ENCODE data around the gene TBX4.
"Not testable (repeated sequence)": the region's sequence is repeated elsewhere in the genome, so short reads cannot be mapped to it uniquely, and the experiment has no call there.

TBX4 gene

DNA sequence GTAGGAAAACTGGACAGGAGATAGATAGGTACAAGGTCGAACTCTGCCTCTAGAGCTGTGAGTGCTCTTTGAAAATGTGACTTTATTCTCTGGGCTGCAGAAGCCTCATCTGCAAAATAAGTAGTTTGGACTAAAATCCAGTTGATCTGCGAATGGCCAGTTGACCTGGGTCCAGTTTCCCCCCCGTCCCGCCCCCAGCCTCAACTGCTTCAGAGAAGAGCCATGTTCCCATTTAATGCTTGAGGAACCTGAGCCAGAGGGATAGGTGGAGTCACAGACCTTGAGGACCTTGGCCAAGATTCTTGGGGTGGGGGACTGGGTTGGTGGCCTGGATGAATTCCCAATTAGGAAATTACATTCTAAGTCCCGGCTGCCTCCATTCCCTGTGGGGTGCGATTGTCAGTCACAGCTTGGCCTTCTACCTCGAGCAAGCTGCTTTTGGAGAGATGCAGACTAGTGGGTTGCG, 38.5 kb upstream of the TBX4 start:
- no peak for DNase-seq

DNA sequence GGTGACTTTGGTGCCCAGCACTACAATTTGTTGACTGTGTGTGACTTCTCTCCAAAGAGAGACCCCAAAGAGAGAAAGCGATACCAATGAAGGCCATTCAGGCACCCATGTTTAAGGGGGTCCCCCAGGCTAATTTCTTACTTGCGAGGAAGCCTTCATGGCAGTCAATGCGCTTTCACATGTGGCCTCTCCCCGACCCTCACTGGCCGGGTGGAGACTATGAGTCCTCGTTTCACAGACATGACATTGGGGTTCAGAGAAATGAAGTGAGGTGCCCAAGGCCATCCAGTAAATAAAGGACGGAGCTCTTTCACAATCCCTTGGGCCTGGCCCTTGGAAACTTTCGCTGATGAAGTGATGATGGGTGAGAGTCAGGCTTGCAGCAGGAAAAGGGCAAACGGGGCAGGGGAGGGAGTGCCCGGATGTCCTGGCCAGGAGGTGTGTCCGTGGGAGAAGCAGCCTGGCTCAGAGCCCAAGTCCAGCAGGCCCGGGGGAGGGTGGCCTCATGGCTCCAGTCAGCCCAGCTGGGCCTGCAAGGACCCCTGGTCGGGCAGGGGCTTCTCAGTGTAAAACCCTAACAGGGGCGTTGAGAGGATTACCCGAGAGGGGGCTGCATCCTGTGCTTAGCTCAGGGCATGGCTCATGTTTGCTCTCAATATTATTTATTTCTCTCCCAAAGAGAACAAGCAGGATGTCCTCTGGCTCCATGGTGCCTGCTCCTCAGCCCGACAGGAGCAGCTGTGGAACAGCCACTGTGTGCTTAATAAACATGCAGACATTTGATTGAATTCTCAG, 37.9 kb upstream of the TBX4 start:
- DNase-seq = no peak

DNA sequence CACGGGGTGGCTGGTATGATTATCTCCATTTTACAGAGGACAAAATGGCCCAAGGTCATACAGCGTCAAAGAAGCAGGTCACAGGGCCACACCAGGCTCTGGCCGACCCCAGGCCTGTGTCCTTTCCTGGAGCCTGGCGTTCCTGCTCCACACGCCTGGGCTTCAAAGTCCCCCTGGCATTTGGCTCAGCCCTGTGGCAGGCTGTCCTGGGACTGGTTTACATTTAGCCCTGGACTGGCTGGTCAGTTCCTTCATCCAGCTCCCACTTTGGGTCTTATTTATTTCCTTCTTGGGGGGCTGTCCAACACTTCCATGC, 37.3 kb upstream of the TBX4 start:
- no peak for DNase-seq

DNA sequence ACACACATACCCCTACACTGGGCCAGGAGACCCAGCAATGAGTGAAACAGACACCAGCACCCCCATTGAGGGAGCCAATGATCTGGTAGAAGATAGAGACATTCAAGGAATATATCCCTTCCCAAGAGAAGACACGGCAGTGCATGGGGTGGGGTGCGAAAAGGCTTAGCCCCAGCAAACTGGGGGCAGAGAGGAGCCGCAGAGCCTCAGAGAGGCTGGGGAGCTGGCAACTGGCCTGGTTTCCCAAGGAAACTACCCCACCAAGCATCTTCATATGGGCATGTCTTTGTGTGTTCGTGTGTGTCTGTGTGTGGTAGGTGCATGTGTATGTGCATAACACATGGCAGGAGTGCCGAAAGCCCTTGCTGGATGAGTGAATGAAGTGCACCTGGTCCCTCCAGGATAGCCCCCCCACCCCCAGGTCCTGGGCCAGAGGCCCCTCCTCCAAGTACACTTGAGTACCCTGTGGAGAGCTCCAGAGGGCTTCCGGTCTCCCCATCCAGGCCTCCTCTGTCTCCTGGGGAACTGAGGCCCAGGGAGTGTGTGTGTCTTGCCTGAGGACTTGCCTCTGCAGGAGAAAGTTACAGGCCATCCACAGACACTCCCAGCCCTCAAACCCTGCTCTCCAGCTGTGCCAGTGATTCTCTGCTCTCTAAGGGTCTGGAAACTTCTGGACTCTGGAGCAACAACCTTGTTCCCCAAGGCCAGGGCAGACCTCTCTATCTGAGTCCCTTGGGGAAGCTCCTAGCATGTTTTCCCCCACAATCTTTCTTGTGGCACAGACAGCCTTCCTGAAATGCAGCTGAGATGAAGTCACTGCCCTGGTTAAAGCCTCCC, 36.6 kb upstream of the TBX4 start:
- DNase-seq = no peak

DNA sequence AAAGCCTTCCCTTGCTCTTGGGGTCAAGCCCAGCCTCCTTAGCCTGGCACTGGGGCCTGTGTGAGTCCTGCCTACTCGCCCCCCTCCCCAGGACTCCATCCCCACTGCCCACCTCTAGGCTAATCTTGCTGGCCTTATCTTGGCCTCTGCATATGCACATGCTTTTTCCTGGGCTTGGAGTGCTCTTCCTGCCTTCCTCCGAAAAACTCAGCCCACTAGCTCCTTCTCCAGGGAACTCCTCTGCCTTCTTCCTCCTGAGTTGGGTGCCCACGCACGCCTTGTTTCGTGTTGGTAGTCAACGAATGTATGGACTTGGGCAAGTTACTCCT, 36.0 kb upstream of the TBX4 start:
- DNase-seq = no peak

DNA sequence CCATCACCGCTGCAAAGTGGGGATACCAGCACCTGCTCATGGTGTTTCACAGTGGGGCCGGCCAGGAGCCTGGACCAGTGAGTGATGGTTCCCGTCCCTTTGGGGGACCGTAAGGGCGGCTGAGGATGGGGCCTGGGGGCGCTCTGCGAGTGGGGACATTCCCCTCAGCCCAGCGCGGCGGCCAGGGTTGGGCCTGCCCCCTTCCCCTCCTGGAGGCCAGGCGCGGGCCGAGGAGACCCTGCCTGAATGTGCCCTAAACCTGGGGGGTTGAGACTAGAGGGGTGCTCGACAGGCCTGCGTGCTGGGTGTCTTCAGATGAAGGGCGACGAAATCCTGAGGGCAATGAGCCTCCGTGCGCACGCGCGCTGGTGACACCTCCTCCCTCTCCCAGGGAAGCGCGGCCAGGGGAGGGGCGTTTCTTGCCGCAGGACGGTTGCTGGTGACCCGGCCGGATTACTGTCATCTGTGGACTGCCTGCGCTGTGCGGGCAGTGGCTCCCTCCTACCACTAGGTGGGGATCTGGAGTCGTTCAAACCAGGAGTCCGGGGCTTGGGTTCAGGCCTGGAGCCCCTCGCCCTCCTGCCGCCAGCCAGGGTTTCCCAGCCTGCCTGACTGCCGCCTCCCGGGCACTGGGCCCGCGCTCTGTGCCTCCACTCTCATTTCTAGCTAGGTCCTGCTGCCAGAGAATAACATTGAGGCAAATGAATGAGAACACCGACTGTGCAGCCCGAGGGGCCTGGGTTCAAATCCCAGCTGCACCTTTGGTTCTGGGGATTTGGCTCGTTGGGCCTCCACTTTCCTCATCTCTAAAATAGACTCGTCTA, 35.5 kb upstream of the TBX4 start:
- peak; percentile 95 for DNase-seq

DNA sequence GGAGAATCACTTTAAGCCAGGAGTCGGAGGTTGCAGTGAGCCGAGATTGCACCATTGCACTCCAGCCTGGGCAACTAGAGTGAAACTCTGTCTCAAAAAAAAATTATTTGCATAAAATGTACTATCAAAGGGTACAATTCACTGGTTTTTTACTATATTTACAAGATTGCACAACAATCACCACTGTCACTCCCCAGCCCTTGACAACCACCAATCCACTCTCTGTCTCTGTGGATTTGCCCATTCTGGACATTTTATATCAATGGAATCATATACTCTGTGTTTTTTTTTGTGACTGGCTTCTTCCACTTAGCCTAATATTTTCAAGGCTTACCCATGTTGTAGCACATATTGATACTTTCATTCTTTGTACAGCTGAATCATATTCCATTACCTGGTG, 33.8 kb upstream of the TBX4 start:
- no peak for DNase-seq

DNA sequence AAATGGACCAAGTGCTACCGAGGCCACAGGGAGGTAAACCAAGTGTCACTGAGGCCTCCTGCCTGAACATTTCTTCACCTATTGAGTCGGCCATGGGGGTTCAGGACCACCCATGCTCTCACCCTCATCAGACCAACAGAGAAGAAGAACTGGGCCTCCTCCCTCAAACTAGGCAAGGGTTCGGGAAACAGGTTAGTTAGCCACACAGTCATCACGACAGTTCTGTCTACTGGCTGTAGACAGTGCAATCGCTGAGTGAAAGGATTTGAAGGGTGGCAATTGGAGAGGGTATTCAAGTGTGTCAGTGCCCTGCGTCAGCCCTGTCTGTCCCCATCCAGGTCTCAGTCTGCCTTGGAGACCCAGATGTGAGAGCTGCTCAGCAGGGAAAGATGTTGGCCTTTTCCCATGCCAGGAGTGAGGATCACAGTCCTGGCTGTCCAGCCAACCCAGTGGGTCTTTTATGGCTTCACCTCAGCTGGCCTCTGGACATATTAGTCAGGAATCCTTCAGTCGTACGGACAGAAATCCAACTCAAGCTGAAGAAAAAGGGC, 32.7 kb upstream of the TBX4 start:
- no peak for DNase-seq

DNA sequence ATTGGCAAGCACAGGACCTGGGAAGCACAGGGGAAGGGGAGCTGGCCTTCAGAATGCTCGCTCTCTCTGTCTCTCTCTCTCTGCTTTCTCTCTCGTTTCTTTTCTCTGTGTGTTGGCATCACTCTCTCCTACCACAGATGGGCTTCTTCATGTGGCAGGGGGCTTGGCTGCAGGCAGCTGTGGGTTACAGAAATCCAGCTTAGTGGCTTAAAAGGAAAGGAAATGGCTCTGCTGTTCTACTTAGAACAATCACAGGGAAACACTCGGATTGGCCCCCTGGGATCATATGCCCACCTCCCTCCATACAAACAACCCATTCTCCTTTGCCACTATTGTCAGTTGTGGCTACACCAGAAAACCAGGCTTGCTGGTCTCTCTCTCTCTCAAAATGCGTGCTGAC, 32.2 kb upstream of the TBX4 start:
- no peak for DNase-seq

DNA sequence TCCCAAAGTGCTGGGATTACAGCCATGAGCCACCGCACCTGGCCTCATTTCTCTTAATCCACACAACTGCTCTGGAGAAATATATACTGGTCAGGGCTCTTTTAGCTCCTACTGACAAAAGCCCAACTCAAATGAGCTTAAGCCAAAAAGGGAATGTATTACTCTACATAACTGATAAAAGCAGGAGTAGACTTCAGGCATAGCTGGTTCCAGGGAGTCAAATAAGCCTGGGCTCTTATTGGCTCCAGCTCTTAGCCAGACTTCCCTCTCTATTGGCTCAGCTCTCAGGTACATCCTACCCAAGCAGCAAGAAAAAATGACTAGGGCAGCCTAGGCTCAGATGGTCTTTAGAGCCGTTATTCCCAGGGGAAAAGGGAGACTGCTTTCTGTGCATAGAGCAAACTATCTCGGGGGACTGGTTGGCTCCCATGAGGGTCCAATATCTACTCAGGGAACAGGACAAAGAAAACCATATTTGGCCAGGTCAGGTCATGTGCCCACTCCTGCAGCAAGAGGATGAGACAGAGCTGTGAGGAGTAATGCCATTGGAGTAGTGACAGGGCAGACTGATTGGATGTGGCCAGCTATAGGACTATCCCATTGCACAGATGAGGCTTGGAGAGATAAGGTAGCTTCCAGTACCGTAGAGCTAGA, 31.4 kb upstream of the TBX4 start:
- DNase-seq = no peak

DNA sequence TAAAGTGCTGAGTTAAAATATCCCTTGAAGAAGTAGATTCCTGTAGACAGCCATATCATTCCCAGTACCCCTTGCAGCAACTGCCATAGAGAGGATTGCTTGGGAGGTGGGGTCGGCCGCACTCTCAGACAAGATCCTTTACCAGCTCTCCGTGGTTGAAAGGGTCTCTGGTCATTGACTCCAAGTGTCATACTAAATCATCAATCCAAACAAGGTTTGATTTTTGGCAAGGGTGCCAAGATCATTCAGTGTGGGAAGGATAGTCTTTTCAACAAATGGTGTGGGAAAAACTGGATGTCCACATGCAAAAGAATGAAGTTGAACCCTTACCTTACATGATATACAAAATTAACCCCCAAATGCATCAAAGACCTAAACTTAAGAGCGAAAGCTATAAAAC, 30.8 kb upstream of the TBX4 start:
- no peak for DNase-seq

DNA sequence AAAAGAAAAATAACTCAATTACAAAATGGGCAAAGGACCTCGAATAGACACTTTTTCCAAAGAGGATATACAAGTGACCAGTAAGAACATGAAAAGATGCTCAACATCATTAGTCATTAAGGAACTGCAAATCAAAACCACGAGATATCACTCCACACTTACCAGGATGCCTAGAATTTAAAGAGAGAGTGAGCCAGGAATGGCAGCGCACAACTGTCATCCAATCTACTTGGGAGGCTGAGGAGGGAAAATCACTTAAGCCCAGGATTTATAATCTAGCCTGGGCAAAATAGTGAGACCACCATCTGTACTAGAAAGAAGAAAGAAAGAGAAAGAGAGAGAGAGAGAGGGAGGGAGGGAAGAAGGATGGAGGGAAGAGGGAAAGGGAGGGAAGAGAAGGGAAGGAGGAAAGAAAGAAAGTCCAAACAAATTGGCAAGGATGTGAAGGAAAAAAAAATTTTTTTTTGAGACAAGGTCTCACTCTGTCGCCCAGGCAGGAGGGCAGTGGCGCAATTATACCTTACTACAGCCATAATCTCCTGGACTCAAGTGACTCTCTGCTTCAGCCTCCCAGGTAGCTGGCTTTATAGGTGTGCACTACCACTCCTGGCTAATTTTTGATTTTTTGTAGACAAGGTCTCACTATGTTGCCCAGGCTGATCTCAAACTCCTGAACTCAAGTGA, 30.0 kb upstream of the TBX4 start:
- no peak for DNase-seq

DNA sequence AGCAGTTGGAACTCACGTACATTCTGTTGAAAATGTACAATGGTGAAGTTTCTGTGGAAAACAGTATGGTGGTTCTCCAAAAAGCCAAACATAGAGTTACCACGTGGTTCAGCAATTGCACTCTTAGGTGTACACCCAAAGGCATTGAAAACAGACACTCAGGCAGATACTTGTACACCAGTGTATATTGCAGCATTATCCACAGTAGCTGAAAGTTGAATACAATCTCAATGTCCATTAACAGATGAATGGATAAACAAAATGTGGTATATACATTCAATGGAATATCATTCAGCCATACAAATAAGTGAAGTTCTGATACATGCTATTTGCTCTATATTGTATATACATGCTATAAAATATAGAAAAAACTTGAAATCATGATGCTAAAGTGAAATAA, 29.4 kb upstream of the TBX4 start:
- no peak for DNase-seq

DNA sequence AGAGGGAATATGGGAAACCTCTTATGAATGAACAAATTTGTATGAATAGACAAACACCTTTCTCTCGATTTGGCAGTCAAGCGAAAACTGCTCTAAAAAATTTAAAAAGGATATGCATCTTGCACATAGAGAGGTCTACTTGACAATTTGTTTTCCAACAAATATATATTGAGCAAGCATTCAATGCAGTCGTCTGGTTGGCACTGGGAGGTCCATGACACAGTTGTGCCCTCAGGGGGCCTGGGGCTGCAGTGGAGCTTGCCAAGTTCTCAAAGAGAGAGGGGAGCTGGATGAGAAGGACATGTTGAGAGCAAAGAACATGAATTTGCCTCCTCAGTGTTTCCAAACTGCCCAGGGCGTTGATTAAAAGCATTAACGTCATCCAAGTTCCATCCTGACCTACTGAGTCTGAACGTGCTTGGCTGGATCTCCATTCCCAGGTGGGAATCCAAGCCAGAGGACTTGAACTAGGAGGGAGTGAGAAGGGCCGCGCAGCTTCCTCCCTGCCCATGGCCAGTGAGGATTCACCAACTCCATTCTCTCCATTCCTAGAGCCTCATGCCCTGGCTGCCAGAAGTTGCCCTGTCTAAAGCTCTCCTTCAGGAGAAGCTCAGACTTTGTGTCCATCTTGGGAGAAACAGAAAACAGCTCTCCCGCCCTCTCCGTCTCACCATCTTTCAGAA, 28.1 kb upstream of the TBX4 start:
- DNase-seq = no peak

DNA sequence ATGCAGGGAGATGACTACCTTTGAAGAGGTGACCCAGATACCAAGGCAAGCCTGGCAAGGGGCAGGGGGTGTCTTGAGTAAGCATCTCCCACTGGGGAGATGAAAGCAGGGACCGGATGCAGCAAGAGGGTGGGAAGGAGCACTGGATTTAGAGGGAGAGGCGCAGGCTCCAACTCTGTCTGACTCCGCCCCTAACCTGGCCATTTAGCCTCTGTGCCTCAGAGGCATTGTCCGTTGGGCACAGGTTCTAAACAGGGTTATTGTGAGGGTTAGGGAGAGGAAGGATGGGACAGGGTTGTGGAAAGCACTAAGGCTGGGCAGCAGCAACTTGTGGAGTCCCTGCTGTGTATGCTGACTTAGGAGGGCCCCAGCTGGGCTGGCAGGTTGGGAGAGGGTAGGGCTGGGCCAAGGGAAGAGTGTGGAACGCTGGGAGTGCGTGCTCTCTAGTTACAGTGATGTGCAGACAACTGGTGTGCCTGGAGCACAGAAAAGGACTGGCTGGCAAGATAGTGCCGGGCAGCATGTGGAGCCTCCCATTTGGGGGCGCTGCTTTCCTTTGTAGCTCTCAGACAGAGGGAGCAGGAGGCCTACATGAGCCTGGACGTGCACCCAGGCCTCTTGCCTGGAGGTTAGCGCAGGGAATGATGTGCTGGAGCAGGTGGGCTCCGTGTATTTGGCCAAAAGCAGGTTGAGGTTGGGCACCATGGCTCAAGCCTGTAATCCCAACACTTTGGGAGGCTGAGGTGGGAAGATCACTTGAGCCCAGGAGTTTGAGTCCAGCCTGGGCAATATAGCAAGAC, 26.3 kb upstream of the TBX4 start:
- no peak for DNase-seq

DNA sequence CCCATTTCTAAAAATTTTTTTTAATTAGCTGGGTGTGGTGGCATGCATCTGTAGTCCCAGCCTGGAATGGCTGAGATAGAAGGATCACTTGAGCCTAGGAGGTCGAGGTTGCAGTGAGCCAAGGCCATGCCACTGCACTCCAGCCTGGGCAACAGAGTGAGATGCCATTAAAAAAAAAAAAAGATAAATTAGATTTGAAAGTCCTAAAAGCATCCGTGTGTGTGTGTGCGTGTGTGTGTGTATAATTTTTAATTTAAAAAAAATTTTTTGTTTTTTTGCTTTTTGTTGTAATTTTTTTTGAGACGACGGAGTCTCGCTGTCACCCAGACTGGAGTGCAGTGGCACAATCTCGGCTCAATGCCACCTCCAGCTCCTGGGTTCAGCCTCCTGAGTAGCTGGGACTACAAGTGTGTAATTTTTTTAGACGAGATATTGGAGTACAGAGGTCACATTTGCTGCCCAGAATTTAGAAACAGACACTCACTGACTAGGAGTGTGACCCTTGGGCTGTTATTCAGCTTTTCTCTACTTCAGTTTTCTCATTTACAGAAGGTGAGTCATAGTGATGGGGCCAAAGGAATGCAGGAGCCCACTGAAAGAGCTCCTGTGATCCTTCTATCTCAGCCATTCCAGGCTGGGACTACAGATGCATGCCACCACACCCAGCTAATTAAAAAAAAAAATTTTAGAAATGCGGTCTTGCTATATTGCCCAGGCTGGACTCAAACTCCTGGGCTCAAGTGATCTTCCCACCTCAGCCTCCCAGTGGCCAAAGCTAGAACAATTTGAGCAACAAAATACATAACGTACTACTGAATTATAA, 25.5 kb upstream of the TBX4 start:
- DNase-seq = no peak

DNA sequence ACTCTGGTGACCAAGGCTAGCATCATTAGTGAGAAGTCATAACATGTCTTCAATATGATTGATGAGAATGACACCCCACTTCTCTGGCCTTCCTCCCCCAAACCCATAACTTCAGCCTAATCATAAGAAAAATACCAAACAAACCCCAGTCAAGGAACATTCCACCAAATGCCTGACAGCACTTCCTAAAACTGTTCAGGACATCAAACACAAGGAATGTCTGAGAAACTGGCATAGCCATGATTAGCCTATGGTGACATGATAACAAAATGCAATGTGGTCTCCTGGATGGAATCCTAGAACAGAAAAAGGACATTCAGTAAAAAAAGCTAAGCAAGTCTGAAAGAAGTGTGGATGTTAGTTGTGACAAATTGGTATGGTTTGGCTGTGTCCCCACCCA, 24.7 kb upstream of the TBX4 start:
- no peak for DNase-seq

DNA sequence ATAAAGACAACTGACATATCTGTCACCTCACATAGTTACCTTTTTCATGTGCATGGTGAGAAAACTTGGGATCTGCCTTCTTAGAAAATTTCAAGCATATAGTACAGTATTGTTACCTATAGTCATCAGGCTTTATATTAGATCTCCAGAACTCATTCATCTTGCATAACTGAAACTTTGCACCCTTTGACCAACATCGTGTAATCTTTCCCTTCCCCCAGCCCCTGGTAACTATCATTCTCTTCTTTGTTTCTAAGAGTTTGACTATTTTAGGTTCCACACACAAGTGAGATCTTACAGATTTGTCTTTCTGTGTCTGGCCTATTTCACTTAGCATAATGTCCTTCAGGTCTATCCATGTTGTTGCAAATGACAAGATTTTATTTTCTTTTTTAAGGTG, 22.9 kb upstream of the TBX4 start:
- no peak for DNase-seq

DNA sequence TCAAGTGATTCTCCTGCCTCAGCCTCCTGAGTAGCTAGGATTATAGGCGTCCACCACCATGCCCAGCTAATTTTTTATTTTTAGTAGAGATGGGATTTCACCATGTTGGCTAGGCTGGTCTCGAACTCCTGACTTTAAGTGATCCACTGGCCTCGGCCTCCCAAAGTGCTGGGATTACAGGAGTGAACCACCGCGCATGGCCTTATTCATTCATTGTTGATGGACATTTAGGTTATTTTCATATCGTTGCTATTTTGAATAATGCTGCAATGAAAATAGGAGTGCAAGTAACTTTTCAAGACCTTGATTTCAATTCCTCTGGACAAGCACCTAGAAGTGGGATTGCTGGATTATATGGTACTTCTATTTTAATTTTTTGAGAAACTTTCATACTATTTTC, 22.4 kb upstream of the TBX4 start:
- DNase-seq = not testable (repeated sequence)

All from NCI-H510A treated with DMSO at 0.1 percent for 48 hours (cell line).